Measurements from ENCODE around the gene ARL14EPL.

The ARL14EPL gene

GRCh38 chr5:115988002-115988401 is 44.3 kb upstream of the ARL14EPL start:
- H3K36me3 ChIP-seq (replicated peaks; ENCODE audit: low read depth, low read length) = no peaks in the 10 kb centered on the region
- no peak for TF ChIP-seq CTCF (IDR thresholded peaks at IDR 0.05; ENCODE audit: low read depth, low read length)
- no peak for TF ChIP-seq EZH2phosphoT487 (IDR thresholded peaks at IDR 0.05; ENCODE audit: low read depth)
- H3K27me3 ChIP-seq (ENCODE audit: low read depth, low read length) = no peaks in the 10 kb centered on the region
- H3K4me1 ChIP-seq (ENCODE audit: low read length) = no peaks in the 10 kb centered on the region
- H3K27ac ChIP-seq (ENCODE audit: low read length) = no peak overlapping the region
- no peaks in the 10 kb centered on the region for H3K79me2 ChIP-seq (ENCODE audit: low read length)
- no peak overlapping the region for H3K4me3 ChIP-seq (ENCODE audit: low read length)
- no peaks in the 10 kb centered on the region for H3K9me3 ChIP-seq (ENCODE audit: insufficient read depth, low read length)
- H3K4me2 ChIP-seq (ENCODE audit: low read length) = no peak overlapping the region
- H4K20me1 ChIP-seq (ENCODE audit: insufficient read depth, low read length) = no peaks in the 10 kb centered on the region
- no peak overlapping the region for H2AFZ ChIP-seq (ENCODE audit: low read depth, low read length)
- H3K9ac ChIP-seq (ENCODE audit: low read length) = no peak overlapping the region

GRCh38 chr5:115992848-115993350 is 39.4 kb upstream of the ARL14EPL start:
- Histone ChIP-seq H3K9me3 (ENCODE audit: insufficient read depth, low read length) (no peaks in the 10 kb centered on the region), H3K27ac (ENCODE audit: low read length) (no peak overlapping the region), H4K20me1 (ENCODE audit: insufficient read depth, low read length) (no peaks in the 10 kb centered on the region), H3K4me2 (ENCODE audit: low read length) (no peak overlapping the region), H3K79me2 (ENCODE audit: low read length) (no peaks in the 10 kb centered on the region), H3K4me3 (ENCODE audit: low read length) (no peak overlapping the region), H3K36me3 (replicated peaks; ENCODE audit: low read depth, low read length) (no peaks in the 10 kb centered on the region), H3K9ac (ENCODE audit: low read length) (no peak overlapping the region), H3K4me1 (ENCODE audit: low read length) (no peaks in the 10 kb centered on the region), H3K27me3 (ENCODE audit: low read depth, low read length) (no peaks in the 10 kb centered on the region), H2AFZ (ENCODE audit: low read depth, low read length) (no peak overlapping the region)
- TF ChIP-seq EZH2phosphoT487 (IDR thresholded peaks at IDR 0.05; ENCODE audit: low read depth) (no peak), CTCF (IDR thresholded peaks at IDR 0.05; ENCODE audit: low read depth, low read length) (no peak)

GRCh38 chr5:115995351-115995750 is 36.9 kb upstream of the ARL14EPL start:
- Histone ChIP-seq H3K27me3 (ENCODE audit: low read depth, low read length) (no peaks in the 10 kb centered on the region), H3K36me3 (replicated peaks; ENCODE audit: low read depth, low read length) (no peaks in the 10 kb centered on the region), H3K4me1 (ENCODE audit: low read length) (no peaks in the 10 kb centered on the region), H3K27ac (ENCODE audit: low read length) (no peak overlapping the region), H2AFZ (ENCODE audit: low read depth, low read length) (no peak overlapping the region), H3K9me3 (ENCODE audit: insufficient read depth, low read length) (no peaks in the 10 kb centered on the region), H4K20me1 (ENCODE audit: insufficient read depth, low read length) (no peaks in the 10 kb centered on the region), H3K79me2 (ENCODE audit: low read length) (no peaks in the 10 kb centered on the region), H3K4me3 (ENCODE audit: low read length) (no peak overlapping the region), H3K9ac (ENCODE audit: low read length) (no peak overlapping the region), H3K4me2 (ENCODE audit: low read length) (no peak overlapping the region)
- TF ChIP-seq CTCF (IDR thresholded peaks at IDR 0.05; ENCODE audit: low read depth, low read length) (no peak), EZH2phosphoT487 (IDR thresholded peaks at IDR 0.05; ENCODE audit: low read depth) (no peak)

- Histone ChIP-seq H4K20me1 (ENCODE audit: insufficient read depth, low read length) (no peaks in the 10 kb centered on the region), H3K27ac (ENCODE audit: low read length) (no peak overlapping the region), H3K9me3 (ENCODE audit: insufficient read depth, low read length) (no peaks in the 10 kb centered on the region), H3K36me3 (replicated peaks; ENCODE audit: low read depth, low read length) (no peaks in the 10 kb centered on the region), H3K4me3 (ENCODE audit: low read length) (no peak overlapping the region), H3K79me2 (ENCODE audit: low read length) (no peaks in the 10 kb centered on the region), H3K4me2 (ENCODE audit: low read length) (no peak overlapping the region), H2AFZ (ENCODE audit: low read depth, low read length) (no peak overlapping the region), H3K9ac (ENCODE audit: low read length) (no peak overlapping the region), H3K27me3 (ENCODE audit: low read depth, low read length) (no peaks in the 10 kb centered on the region), H3K4me1 (ENCODE audit: low read length) (no peaks in the 10 kb centered on the region)
- no peak for TF ChIP-seq EZH2phosphoT487 (IDR thresholded peaks at IDR 0.05; ENCODE audit: low read depth)
- no peak for TF ChIP-seq CTCF (IDR thresholded peaks at IDR 0.05; ENCODE audit: low read depth, low read length)
These were observed 30.0 kb upstream of the ARL14EPL start for GRCh38 chr5:116002116-116002906.
